Progenitor cell of endocrine pancreas (in vitro differentiated cells): ENCODE results near the gene CNTN1. TPM values are rescaled to one million over a fixed set of nuclear protein-coding genes. Genes with fewer than 3 reads are reported as not detected.
A peak's percentile ranks its signal among the peaks of the same experiment; 100 is the strongest.

Experiments
- DNase-seq: peaks from one replicate; pipeline ENCODE4 v3.0.0; 2021; ENCODE audit warnings: low spot score; ENCODE audit not compliant: unreplicated experiment
- H3K27ac Mint-ChIP-seq: 2 replicates; pipeline ENCODE4 v1.8.0; 2021; ENCODE audit warnings: mild to moderate bottlenecking, moderate library complexity, mixed read lengths
- H3K27me3 Mint-ChIP-seq: 2 replicates; pipeline ENCODE4 v1.8.0; 2021; ENCODE audit warnings: mixed read lengths
- H3K36me3 Mint-ChIP-seq: 2 replicates; pipeline ENCODE4 v1.8.0; 2022; ENCODE audit warnings: mixed read lengths; ENCODE audit not compliant: insufficient read depth
- H3K4me1 Mint-ChIP-seq: 2 replicates; pipeline ENCODE4 v1.8.0; 2021; ENCODE audit warnings: low read depth, mixed read lengths
- H3K4me3 Mint-ChIP-seq: 2 replicates; pipeline ENCODE4 v1.8.0; 2021; ENCODE audit warnings: low read depth, mild to moderate bottlenecking, moderate library complexity, mixed read lengths
- H3K9me3 Mint-ChIP-seq: 2 replicates; pipeline ENCODE4 v1.8.0; 2021; ENCODE audit warnings: low read depth, mixed read lengths
- CTCF ChIP-seq: fragments of 200-600 bp; sonication (generic); IDR thresholded peaks from one replicate; pipeline ENCODE4 v1.5.0; 2021; ENCODE audit warnings: antibody characterized with exemption, mild to moderate bottlenecking; ENCODE audit not compliant: unreplicated experiment
- total RNA-seq: library from RNA; stranded (reverse); gene quantifications from 2 replicates; pipeline ENCODE4 v1.2.1, GENCODE V29; 2021

CNTN1 gene
- total RNA-seq, 1 donor from 2014 or later = 3.1 TPM

GRCh38 chr12:40794087-40794486, 101.8 kb downstream of the CNTN1 start:
- Mint-ChIP-seq H3K4me3 (no peak overlapping the region), H3K36me3 (no peaks in the 10 kb centered on the region), H3K27me3 (no peaks in the 10 kb centered on the region), H3K4me1 (no peaks in the 10 kb centered on the region), H3K9me3 (no peaks in the 10 kb centered on the region), H3K27ac (no peak overlapping the region)
- DNase-seq = no peak
- TF ChIP-seq CTCF = no peak

GRCh38 chr12:40801082-40801481, 108.8 kb downstream of the CNTN1 start:
- no peak for DNase-seq
- no peaks in the 10 kb centered on the region for H3K9me3 Mint-ChIP-seq

GRCh38 chr12:40801861-40802260, 109.6 kb downstream of the CNTN1 start:
- Mint-ChIP-seq H3K9me3 (no peaks in the 10 kb centered on the region), H3K27ac (no peak overlapping the region)
- TF ChIP-seq CTCF = no peak

More at GRCh38 chr12:40801082-40801481, 108.8 kb downstream of the CNTN1 start:
- no peak overlapping the region for H3K27ac Mint-ChIP-seq
- H3K4me3 Mint-ChIP-seq = no peak overlapping the region
- no peaks in the 10 kb centered on the region for H3K4me1 Mint-ChIP-seq
- H3K36me3 Mint-ChIP-seq = no peaks in the 10 kb centered on the region
- TF ChIP-seq CTCF = no peak
- no peaks in the 10 kb centered on the region for H3K27me3 Mint-ChIP-seq

GRCh38 chr12:40802656-40803055, 110.4 kb downstream of the CNTN1 start:
- Mint-ChIP-seq H3K27ac (no peak overlapping the region), H3K27me3 (no peaks in the 10 kb centered on the region), H3K9me3 (no peaks in the 10 kb centered on the region), H3K36me3 (no peaks in the 10 kb centered on the region), H3K4me1 (no peaks in the 10 kb centered on the region), H3K4me3 (no peak overlapping the region)
- TF ChIP-seq CTCF = no peak
- DNase-seq = no peak

More at GRCh38 chr12:40801861-40802260, 109.6 kb downstream of the CNTN1 start:
- no peak for DNase-seq
- Mint-ChIP-seq H3K4me1 (no peaks in the 10 kb centered on the region), H3K27me3 (no peaks in the 10 kb centered on the region), H3K36me3 (no peaks in the 10 kb centered on the region), H3K4me3 (no peak overlapping the region)

- peak; percentile 17 for DNase-seq
- TF ChIP-seq CTCF = no peak
- Mint-ChIP-seq H3K27me3 (no peaks in the 10 kb centered on the region), H3K36me3 (no peaks in the 10 kb centered on the region), H3K9me3 (peaks cover 7% of the 10 kb centered on the region), H3K4me3 (no peak overlapping the region), H3K4me1 (peaks cover 2% of the 10 kb centered on the region), H3K27ac (no peak overlapping the region)
Measured at GRCh38 chr12:40819436-40820108, 127.3 kb downstream of the CNTN1 start.
